Neural cell (in vitro differentiated cells): ENCODE data around the gene DLGAP4.

Experiments
- CTCF ChIP-seq: fragments of 450-650 bp; IDR thresholded peaks from 2 replicates; pipeline ENCODE4 v1.5.1; 2014; ENCODE audit warnings: antibody characterized with exemption, mild to moderate bottlenecking, moderate library complexity; ENCODE audit not compliant: poor library complexity, severe bottlenecking
- EP300 ChIP-seq: fragments of 450-650 bp; conservative IDR thresholded peaks from 2 replicates; pipeline ENCODE4 v1.6.1; 2014; ENCODE audit warnings: antibody characterized with exemption, mild to moderate bottlenecking, moderate library complexity; ENCODE audit not compliant: poor library complexity, severe bottlenecking
- TAF1 ChIP-seq: IDR thresholded peaks from 2 replicates; pipeline ENCODE4 v1.6.1; 2012; ENCODE audit warnings: low read depth

GRCh38 chr20:36431604-36432003 lies 125.5 kb downstream of the DLGAP4 start:
- TF ChIP-seq EP300 (no peak), CTCF (no peak), TAF1 (no peak)
